Activated gamma-delta T cell treated with Interleukin-2 at 50 U/mL for 16 hours (primary cell): Measurements from ENCODE around the gene TRIM45.
"Not testable (repeated sequence)": the region's sequence is repeated elsewhere in the genome, so short reads cannot be mapped to it uniquely, and the experiment has no call there.

Experiments used
- DNase-seq: peaks from one replicate; pipeline ENCODE4 v3.0.0-alpha.2; 2020

The TRIM45 gene

GRCh38 chr1:117128323-117129079, 7.0 kb upstream of the TRIM45 start:
- no peak for DNase-seq

GRCh38 chr1:117127795-117128194, 6.2 kb upstream of the TRIM45 start:
- DNase-seq: no peak

- no peak for DNase-seq
Measured at GRCh38 chr1:117124661-117125060, 3.1 kb upstream of the TRIM45 start.

- DNase-seq: no peak
Measured at GRCh38 chr1:117123274-117123673, 1.7 kb upstream of the TRIM45 start.

- no peak for DNase-seq
Measured at GRCh38 chr1:117122330-117123025, 929 bp upstream of the TRIM45 start.

- peak; percentile 3 for DNase-seq
Measured at GRCh38 chr1:117120774-117121588, 568 bp downstream of the TRIM45 start.

DNA sequence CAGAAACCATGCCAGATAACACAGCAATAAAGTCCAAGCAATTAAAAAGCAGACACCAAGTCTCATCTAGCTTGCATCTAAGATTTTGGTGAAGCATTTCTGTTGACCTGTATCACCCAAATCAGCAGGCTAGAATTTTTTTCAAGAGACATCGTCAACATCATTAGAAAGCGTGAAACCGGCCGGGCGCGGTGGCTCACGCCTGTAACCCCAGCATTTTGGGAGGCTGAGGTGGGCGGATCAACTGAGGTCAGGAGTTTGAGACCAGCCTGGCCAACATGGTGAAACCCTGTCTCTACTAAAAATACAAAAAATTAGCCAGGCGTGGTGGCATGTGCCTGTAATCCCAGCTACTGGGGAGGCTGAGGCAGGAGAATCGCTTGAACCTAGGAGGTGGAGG, 2.4 kb downstream of the TRIM45 start:
- DNase-seq: not testable (repeated sequence)

DNA sequence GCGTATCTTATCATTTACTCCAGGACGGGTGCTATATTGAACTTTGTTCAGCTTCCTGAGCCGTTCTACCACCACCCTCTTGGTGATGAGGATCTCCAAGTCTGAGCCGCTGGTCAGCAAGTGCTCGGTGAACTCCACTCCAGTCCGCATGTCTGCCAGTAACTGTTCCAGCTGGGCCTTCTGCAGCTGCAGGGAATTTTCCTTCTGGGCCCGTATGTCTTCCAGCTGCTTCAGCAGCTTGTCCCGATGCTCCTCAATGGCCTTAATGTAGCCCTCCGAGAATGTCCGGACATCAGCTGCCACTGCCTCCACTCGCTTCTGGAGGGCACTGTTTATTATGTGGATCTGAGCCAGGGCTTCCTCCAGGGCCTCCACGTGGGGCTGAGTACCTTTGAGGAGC, 3.4 kb downstream of the TRIM45 start:
- no peak for DNase-seq

DNA sequence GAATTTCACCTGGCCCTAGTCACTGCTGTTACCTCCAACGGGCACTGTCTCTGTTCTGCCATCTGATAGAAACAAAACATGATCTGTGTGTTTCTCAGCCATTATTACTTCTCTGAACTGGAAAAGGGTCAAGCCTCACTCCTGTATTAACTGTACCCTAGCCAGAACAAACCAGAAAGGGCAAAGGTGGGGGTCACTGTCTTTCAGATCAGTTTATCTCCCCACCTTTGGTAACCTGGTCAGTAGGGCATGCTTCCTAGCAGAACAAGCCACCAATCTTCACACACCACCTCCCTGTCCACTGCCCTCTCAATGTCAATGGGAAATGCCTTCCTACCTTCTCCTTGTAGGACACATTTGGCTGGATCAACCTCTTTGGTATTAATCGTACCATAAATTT, 3.9 kb downstream of the TRIM45 start:
- DNase-seq: no peak

- DNase-seq: no peak
Measured at GRCh38 chr1:117116784-117117130, 4.8 kb downstream of the TRIM45 start.

DNA sequence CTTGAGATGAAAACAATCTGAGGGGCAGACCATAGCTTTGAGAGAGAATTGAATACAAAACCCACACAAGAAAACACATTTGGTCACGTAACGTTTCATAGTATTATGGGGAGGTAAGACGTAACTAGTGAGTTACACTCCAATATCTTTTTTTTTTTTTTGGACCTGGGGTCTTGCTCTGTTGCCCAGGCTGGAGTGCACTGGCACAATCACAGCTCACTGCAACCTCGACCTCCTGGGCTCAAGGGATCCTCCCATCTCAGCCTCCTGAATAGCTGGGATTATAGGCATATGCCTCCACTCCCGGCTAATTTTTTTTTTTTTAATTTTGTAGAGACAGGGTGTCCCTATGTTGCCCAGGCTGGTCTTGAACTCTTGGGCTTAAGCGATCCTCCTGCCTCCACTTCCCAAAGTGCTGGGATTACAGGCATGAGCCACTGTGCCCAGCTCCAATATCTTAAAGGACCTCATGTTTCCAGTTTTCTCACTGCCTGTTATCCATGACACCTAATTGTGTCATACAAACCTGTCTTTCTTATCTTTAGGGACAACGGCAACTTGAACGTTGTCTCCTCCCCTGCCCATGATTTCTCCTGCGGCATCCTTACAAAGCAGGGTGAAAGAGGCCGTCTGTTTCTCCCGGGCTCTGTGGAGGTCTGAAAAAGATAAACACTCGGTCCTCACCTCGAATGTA, 5.3 kb downstream of the TRIM45 start:
- DNase-seq: no peak

GRCh38 chr1:117114877-117115276, 6.7 kb downstream of the TRIM45 start:
- DNase-seq: no peak

DNA sequence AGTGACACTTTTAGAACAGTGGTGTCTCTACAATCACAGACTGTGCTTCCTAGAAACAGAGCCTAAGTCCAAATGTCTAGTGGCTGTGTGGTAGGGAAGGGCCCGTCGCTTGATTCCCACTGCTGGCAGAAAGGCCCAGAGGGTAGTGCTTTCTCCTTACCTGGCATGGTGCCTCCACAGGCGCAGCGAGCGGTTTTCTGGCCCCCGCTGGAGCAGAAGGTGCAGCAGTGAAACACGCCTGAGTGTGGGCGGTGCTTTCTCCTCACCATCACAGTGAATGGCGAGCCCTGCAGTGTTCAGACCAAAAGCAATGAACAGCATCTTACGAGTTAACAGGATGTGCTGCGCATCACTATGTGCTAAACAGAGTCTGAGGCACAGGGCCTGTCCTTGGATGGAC, 8.3 kb downstream of the TRIM45 start:
- no peak for DNase-seq

DNA sequence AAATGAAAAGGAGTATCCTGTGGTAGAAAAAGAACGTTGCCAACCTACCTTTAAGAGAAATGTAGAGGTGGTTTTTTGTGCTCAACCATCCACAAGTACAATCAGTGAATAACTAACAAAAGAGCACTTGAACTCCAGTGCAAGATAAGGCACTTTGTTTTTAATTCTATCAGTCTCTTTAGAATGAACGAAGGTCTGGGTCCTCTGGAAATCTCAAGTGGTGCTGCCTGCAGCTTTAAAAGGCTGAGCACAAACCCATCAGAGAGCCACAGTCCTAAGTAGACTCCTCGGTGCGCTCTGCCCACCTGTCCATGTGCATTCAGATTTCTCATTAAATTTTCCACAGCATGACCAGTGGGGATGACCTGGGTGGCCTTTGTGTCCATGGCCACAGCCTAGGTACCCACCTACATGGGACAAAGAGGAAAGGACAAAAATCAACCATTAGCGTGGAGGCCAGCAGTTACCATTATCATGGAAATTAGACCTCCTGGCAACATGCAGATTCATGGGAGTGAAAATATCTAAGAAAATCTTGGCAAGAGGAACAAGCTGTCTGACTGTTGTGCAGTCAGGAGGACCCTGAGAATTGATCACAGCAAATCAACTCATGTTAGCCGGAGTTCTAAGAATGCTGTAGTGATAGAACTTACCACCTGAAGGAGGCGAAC, 9.4 kb downstream of the TRIM45 start:
- DNase-seq: no peak

DNA sequence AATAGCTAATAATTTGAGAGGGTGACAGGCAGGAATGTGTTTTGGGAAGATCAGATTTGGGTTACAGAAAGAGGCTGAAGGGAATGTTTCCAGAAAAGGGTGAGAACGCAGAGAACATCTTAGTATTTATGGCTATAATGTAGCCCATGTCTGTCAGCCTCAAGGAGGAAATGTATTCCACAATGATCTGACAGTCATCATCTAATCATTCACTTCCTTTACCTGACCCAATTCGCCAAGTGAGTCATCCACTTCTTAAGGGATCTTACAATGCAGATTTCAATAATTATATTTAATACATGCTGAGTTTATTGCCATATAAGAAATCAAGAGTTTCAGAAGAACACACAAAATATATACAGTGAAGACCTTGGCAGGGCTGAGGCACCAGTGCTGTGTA, 10.8 kb downstream of the TRIM45 start:
- no peak for DNase-seq

DNA sequence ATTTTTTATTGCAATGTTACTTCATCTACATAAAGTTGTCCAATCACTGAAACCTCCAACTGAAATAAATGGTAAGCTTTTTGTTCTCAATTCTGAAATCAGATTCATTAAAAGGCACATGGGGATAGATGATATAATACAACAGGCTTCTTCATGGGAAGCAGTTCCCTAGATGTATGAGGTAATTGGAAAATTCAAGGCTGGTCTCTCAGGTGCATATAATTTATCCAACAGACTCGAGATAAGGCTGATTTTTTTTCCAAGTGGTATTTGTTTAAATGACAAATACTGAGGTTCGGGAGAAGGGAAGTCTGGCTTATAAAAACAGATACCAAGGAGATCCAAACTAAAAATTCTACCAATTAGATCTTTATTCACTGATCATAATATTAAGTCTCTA, 14.2 kb downstream of the TRIM45 start:
- no peak for DNase-seq

DNA sequence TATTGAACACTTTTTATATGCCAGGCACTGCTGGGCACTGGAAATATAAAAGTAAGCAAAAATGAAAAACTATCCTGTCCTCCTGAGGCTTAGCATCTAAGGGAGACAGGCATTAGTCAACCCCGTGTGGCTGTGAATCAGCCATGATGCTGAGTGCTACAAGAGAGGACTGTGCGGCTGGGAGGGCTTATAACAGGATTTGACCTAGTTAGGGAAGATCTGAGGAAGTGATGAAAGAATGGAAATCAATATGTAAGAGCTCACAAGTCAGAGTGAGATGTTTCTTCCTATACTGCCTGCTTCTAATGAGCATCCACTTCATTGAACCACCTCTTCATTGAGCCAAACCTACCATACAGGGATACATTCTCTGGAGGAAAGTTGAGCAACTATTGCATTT, 15.1 kb downstream of the TRIM45 start:
- no peak for DNase-seq

- DNase-seq: no peak
Measured at GRCh38 chr1:117105722-117106121, 15.8 kb downstream of the TRIM45 start.

DNA sequence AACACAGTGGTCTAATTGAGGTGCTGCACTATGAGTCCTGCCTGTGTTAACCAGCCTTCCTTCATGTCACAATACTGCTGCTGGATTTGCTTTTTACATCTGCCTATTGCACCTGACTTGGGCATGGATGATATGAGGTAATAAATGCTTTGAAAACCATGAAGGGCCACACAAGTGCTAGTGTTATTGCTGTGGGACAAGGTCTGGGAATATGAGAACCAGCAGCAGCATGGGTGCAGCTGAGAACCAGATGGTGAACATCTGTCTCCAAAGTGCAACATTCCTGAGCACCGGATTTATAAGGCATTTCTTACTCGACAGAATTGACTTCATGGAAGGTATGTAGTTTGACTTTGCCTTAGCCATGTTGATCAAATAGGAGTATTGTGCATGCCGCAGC, 16.6 kb downstream of the TRIM45 start:
- DNase-seq: no peak

DNA sequence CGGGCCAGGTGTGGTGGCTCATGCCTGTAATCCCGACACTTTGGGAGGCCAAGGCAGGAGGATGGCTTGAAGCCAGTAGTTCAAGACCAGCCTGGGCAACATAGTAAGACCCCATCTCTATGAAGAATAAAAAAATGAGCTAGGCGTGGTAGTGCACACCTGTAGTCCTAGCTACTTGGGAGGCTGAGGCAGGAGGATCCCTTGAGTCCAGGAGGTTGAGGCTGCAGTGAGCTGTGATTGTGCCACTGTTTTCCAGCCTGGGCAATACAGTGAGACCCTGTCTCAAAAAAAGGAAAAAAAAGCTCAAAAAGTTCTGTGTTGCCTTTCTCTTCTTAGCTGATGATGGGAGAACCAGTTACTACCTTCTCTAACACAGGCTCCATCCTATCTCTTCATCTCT, 19.7 kb downstream of the TRIM45 start:
- DNase-seq: not testable (repeated sequence)

GRCh38 chr1:117101334-117101733, 20.2 kb downstream of the TRIM45 start:
- DNase-seq: no peak

DNA sequence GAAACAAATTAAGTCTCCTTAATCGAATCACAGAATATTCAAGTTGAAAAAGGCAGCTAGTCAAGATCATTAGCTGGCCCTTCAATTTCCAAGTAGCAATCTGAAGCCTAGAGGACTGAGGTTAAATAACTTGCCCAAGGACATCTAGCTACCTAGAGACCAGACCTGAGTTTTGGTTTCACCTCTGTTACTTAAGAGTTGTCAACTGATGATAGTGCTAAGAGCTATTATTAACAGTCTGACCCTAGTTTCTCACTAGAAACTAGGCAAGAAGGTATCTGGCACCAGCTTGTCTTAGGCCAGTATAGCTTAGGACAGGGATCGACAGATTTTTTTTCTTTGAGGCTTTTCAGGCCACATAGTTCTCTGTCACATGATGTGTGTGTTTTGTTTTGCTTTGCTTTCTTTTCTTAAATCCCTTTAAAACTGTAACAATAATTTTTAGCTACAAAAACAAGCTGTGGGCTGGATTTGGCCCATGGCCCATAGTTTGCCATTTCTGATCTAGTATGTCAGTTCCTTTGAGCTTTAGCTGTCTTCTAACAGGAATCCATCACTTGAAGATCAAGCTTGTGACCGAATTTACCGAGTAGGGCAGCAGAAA, 23.2 kb downstream of the TRIM45 start:
- DNase-seq: no peak
